Retinal pigment epithelial cell (primary cell): Measurements from ENCODE around the gene PCID2.

Source experiments
- DNase-seq: peaks from one replicate; pipeline ENCODE4 v3.0.0-alpha.2; 2010; ENCODE audit warnings: low read depth
- H3K4me3 ChIP-seq: 2 replicates; pipeline ENCODE4 v1.5.1; 2011; ENCODE audit warnings: mild to moderate bottlenecking, low read length, control low read depth, moderate library complexity
- CTCF ChIP-seq: conservative IDR thresholded peaks from 2 replicates; pipeline ENCODE4 v1.5.1; 2011; ENCODE audit warnings: low read depth, low read length, control low read depth, inconsistent platforms

Gene PCID2

GRCh38 chr13:113169277-113170272 lies 38.9 kb downstream of the PCID2 start:
- no peak overlapping the region for H3K4me3 ChIP-seq
- no peak for DNase-seq
- TF ChIP-seq CTCF, result no peak

- no peak for TF ChIP-seq CTCF
- no peak overlapping the region for H3K4me3 ChIP-seq
- DNase-seq, result no peak
Observed at GRCh38 chr13:113168211-113168610, 40.3 kb downstream of the PCID2 start.

- TF ChIP-seq CTCF, result no peak
- no peak overlapping the region for H3K4me3 ChIP-seq
- DNase-seq, result no peak
Observed at GRCh38 chr13:113167575-113167974, 40.9 kb downstream of the PCID2 start.

- no peak for TF ChIP-seq CTCF
- no peak for DNase-seq
- H3K4me3 ChIP-seq, result no peak overlapping the region
Observed at GRCh38 chr13:113167155-113167554, 41.3 kb downstream of the PCID2 start.

- TF ChIP-seq CTCF, result no peak
- no peak for DNase-seq
- H3K4me3 ChIP-seq, result no peak overlapping the region
Observed at GRCh38 chr13:113166681-113167080, 41.8 kb downstream of the PCID2 start.

GRCh38 chr13:113166266-113166665 lies 42.2 kb downstream of the PCID2 start:
- TF ChIP-seq CTCF, result no peak

GRCh38 chr13:113164492-113164891 lies 44.0 kb downstream of the PCID2 start:
- no peak for DNase-seq
- no peak overlapping the region for H3K4me3 ChIP-seq
- TF ChIP-seq CTCF, result no peak

More at GRCh38 chr13:113166266-113166665, 42.2 kb downstream of the PCID2 start:
- H3K4me3 ChIP-seq, result no peak overlapping the region
- DNase-seq, result no peak
